Endometrial microvascular endothelial cells (primary cell): Measurements from ENCODE around the gene JAKMIP1. TPM values are rescaled to one million over a fixed set of nuclear protein-coding genes. Genes with fewer than 3 reads are reported as not detected.
"Not testable (repeated sequence)": the region's sequence is repeated elsewhere in the genome, so short reads cannot be mapped to it uniquely, and the experiment has no call there.

ENCODE experiments used
- in situ Hi-C: cut with HindIII; loops from 2 replicates; pipeline ENCODE4 v1.10.0; 2017; ENCODE audit warnings: low sequenced_read_pairs, low pct_unique_long_range_greater_than_20kb; ENCODE audit errors: inconsistent ontology term
- total RNA-seq: library from RNA; depleted of rRNA; stranded (reverse); fragments of >200 nt; gene quantifications from one replicate; pipeline ENCODE4 v1.2.3, GENCODE V29; 2015; ENCODE audit errors: inconsistent ontology term

Gene JAKMIP1
- total RNA-seq, 1 donor from 2014 or later = not detected

GRCh38 chr4:5993876-5994811 is 206.2 kb downstream of the JAKMIP1 start:
- in situ Hi-C loops = no loop called here

- in situ Hi-C loops = not testable (repeated sequence)
These were observed 207.0 kb downstream of the JAKMIP1 start for GRCh38 chr4:5993346-5993745.

GRCh38 chr4:5992828-5993321 is 207.5 kb downstream of the JAKMIP1 start:
- in situ Hi-C loops = no loop called here

- in situ Hi-C loops = no loop called here
These were observed 208.1 kb downstream of the JAKMIP1 start for GRCh38 chr4:5992171-5992827.

- in situ Hi-C loops = no loop called here
These were observed 208.9 kb downstream of the JAKMIP1 start for GRCh38 chr4:5991405-5991804.

- in situ Hi-C loops = no loop called here
These were observed 209.7 kb downstream of the JAKMIP1 start for GRCh38 chr4:5990446-5991160.

DNA sequence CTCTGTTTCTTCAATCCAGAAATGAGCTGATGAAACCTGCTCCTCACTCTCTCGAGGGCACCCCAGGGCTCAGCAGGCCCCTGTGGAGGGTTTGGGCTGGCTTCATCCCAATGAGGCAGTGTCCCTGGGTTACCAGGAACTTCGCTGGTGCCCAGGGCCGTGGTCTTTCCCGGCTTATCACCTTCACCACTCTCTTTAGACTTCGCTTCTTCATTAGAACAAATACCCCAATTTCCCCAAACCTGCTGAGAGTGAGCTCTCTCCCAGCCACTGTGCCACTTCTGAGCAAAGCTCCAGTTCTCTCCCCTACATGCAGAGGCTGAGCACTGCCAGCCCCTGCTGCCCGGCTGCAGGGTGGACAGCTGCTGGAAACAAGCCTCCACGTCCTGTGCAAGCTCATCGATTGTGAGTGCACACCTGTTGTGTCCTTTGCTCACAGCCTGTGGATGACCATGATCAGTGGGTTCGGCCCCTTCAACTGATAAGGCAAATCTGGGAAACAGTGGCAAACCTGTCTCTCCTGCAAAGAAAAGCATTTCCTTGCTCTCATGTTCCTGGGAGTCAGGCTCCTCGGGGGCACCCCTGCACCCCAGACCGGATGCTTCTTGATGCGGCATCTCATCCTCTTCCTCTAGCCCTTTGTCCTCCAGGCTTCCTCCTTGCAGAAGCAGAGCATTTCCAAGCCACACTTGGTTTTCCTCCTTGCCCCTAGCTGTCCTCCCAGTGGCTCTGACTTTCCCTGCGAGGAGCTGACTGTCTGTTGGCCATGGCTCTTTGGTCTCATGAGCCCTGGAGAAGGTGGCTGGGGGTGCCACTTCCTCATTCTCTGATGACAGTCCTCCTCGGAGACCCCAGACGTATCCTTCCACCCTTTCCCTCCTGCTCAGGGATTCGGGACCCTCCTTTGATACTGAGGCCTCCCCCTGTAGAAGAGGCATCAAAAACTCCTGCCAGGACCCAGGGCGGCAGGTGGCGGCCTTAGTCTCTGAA is 210.8 kb downstream of the JAKMIP1 start:
- in situ Hi-C loops = no loop called here

DNA sequence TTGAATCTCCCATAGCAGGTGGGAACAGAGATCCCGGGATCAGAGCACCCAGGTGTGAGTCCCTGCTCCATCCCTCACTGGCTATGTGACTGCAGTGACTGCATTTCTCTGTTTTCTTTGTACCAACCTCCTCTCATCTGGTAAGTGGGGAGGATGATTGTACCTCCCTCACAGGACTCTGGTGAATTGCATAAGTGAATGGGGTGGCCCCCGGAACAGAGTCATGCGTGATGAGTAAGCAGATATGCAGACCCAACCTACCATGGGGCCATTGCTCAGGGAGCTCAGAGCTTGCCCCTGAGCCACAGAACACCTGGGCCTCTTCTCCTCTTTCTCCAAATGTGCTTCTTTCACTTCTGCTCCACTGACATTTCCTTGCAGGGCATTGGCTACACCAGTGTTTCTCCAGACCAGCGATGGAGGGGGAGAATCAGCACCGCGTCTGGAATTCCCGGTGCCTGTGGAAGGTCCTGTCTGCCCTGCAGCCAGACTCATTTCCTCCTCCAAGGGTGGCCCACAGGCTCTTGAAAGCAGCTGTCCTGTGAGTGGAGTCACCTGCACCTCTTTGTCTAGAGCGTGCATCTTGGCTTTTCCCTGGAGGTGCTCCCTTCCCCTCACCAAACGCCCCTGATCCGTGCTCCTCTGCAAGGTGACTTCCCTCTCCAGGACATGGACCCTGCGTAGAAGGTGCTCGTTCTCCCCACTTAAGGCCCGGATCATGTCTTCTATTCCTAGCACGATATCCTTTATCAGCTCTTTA is 212.1 kb downstream of the JAKMIP1 start:
- in situ Hi-C loops = no loop called here

GRCh38 chr4:5984843-5985242 is 215.5 kb downstream of the JAKMIP1 start:
- in situ Hi-C loops = no loop called here

GRCh38 chr4:5982156-5982973 is 218.0 kb downstream of the JAKMIP1 start:
- in situ Hi-C loops = no loop called here

DNA sequence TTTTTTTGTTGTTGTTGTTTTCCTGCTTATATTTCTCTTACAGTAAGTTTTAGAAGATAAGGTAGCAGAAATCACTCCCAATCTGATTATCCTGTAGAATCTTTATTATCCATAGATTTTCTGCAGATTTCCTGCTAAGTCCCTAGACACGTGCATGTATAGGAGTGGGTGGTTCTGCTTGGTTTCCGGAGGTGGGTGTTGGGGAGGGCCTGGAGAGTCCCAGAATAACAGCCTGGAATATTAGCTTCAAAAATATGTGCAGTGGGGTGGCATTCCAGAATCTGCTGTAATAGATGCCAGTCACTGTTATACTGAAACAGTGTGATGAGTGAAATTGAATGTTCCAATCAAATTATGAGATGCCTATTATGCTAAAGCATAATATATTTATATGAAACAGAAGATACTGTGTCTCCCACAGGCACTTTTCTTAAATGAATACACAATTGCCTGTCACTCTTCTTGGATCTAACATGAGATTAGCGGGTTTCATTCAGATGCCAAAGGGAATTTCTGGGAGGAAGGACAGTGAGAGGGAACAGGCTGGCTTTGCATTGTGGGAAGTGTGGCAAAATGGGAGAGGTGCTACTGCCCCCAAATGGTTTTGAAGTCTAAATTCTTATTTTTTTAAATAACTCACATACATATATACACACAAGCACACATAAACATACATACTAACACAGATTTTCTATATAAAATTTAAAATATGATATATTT is 219.8 kb downstream of the JAKMIP1 start:
- in situ Hi-C loops = no loop called here

DNA sequence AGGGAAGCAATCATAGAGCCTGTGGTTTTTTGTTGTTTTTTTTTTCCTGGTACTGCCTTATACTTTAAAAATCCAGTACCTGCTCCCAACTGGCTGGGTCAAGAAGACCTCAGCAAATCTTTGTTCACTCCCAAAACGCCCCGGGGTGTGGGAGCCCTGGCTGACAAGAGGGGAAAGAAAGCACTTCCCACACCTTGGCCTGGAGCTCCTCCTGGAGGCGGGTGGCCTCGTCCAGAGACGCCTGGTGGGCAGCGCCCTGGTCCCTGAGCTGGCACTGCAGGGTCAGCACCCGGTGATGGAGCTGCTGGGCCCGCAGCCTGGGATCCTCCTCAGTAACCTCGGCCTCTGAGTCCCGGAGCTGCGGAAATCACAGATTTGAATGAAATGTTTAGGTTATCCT is 220.4 kb downstream of the JAKMIP1 start:
- in situ Hi-C loops = no loop called here

GRCh38 chr4:5976921-5977320 is 223.4 kb downstream of the JAKMIP1 start:
- in situ Hi-C loops = no loop called here

DNA sequence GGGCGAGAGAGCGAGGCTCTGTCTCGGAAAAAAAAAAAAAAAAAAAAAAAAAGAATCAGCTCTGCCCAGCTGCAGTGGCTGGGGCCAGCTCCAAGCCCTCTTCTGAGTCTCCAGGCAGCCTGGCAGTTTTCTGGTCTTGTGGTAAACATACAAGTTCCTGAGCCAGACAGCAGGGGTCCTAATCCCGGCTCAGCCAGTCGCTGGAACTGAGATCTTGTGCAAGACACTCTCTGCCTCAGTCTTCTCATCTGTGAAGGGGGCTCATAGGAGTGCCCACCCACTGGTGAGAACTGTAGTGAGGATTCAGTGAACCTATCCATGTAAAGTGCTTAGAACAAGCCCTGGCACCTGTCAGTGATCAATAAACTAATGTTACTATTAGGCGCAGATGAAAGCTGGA is 223.9 kb downstream of the JAKMIP1 start:
- in situ Hi-C loops = no loop called here
